Measurements from ENCODE around the gene ARID3A.

The ARID3A gene

GRCh38 chr19:904545-904944 lies 21.3 kb upstream of the ARID3A start:
- TF ChIP-seq, protein P1, sequence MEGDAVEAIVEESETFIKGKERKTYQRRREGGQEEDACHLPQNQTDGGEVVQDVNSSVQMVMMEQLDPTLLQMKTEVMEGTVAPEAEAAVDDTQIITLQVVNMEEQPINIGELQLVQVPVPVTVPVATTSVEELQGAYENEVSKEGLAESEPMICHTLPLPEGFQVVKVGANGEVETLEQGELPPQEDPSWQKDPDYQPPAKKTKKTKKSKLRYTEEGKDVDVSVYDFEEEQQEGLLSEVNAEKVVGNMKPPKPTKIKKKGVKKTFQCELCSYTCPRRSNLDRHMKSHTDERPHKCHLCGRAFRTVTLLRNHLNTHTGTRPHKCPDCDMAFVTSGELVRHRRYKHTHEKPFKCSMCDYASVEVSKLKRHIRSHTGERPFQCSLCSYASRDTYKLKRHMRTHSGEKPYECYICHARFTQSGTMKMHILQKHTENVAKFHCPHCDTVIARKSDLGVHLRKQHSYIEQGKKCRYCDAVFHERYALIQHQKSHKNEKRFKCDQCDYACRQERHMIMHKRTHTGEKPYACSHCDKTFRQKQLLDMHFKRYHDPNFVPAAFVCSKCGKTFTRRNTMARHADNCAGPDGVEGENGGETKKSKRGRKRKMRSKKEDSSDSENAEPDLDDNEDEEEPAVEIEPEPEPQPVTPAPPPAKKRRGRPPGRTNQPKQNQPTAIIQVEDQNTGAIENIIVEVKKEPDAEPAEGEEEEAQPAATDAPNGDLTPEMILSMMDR (IDR thresholded peaks at IDR 0.05; ENCODE audit: control insufficient read depth, insufficient read depth, low read depth, low read length, missing control alignments) = no peak
- H3K4me3 ChIP-seq (ENCODE audit: control insufficient read depth, low read depth, low read length) = no peak overlapping the region
- DNase-seq (ENCODE audit: low read depth) = no peak

DNA sequence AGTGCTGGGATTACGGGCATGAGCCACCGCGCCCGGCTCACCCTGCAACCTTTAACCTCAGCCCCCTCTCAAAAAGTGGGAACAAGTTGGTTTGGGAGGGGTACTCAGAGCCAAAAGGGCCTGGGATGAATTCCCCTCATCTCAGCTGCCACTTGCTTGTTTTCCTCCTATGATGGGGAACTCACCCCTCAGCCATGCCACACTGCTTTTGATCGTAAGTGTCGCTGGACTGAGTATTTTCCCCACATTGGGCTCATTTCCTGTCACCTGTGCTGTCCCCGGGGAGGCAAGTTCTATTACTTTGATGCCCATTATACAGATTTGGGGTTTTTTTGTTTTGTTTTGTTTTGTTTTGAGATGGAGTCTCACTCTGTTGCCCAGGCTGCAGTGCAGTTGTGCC lies 19.4 kb upstream of the ARID3A start:
- no peak overlapping the region for H3K4me3 ChIP-seq (ENCODE audit: control insufficient read depth, low read depth, low read length)
- no peak for DNase-seq (ENCODE audit: low read depth)
- TF ChIP-seq, protein P1 (IDR thresholded peaks at IDR 0.05; ENCODE audit: control insufficient read depth, insufficient read depth, low read depth, low read length, missing control alignments) = no peak

- no peak overlapping the region for H3K4me3 ChIP-seq (ENCODE audit: control insufficient read depth, low read depth, low read length)
- DNase-seq (ENCODE audit: low read depth) = no peak
- TF ChIP-seq, protein P1 (IDR thresholded peaks at IDR 0.05; ENCODE audit: control insufficient read depth, insufficient read depth, low read depth, low read length, missing control alignments) = no peak
Measured at GRCh38 chr19:907183-907853, 18.5 kb upstream of the ARID3A start.

GRCh38 chr19:911197-912033 lies 14.4 kb upstream of the ARID3A start:
- no peak for DNase-seq (ENCODE audit: low read depth)
- no peak overlapping the region; the same call in none of the 2 replicates for H3K4me3 ChIP-seq (ENCODE audit: control insufficient read depth, low read depth, low read length)
- TF ChIP-seq, protein P1 (IDR thresholded peaks at IDR 0.05; ENCODE audit: control insufficient read depth, insufficient read depth, low read depth, low read length, missing control alignments) = no peak

DNA sequence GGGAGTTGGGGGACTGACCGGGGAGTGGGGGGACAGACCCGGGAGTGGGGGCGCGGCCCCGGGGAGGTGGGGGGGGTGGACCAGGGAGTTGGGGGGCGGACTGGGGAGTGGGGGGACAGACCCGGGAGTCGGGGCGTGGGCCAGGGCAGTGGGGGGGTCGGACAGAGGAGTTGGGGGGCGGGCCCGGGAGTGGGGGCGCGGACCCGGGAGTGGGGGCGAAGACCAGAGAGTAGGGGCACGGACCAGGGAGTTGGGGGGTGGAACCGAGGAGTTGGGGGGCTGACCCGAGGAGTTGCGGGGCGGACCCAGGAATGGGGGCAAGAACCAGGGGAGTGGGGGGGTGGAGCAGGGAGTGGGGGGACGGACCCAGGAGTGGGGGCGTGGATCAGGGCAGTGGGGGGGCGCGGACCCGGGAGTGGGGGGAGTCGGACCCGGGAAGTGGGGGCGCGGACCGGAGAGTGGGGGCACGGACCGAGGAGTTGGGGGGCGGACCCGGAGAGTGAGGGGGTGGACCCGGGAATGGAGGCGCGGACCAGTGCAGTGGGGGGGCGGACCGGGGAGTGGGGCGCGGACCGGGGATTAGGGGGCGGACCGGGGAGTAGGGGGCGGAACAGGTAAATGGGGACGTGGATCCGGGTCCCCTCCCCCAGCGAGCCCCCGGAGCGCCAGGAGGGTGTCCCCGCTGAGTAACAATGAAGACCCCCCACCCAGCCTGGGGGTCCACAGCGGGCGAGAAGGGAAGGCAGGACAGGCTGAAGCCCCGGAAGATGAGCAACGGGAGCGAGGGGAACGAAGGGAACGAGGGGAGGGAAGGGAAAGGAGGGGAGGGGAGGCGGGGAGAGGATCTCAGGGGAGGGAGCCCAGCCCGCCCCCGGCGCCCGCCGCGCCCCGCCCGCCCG lies 13.4 kb upstream of the ARID3A start:
- TF ChIP-seq, protein P1 (IDR thresholded peaks at IDR 0.05; ENCODE audit: control insufficient read depth, insufficient read depth, low read depth, low read length, missing control alignments) = no peak
- H3K4me3 ChIP-seq (ENCODE audit: control insufficient read depth, low read depth, low read length) = peak overlapping the region; percentile 99
- no peak for DNase-seq (ENCODE audit: low read depth)

GRCh38 chr19:913080-913748 lies 12.6 kb upstream of the ARID3A start, which contains the start of gene R3HDM4:
R3HDM4 (minus strand) TSS chr19:913219; CDS start chr19:913157, 62 bp downstream.
- DNase-seq (ENCODE audit: low read depth) = no peak
- H3K4me3 ChIP-seq (ENCODE audit: control insufficient read depth, low read depth, low read length) = peak within 1 kb of the TSS; percentile 99
- TF ChIP-seq, protein P1 (IDR thresholded peaks at IDR 0.05; ENCODE audit: control insufficient read depth, insufficient read depth, low read depth, low read length, missing control alignments) = no peak

All from AG09309 (cell line).